ENCODE data around the gene BAIAP2.

BAIAP2 gene

GRCh38 chr17:81159611-81160265, 124.8 kb downstream of the BAIAP2 start:
- DNase-seq (ENCODE audit: low read depth in 2 of 2), result no peak

- no peak for DNase-seq (ENCODE audit: low read depth in 2 of 2)
Measured at GRCh38 chr17:81160306-81160705, 125.4 kb downstream of the BAIAP2 start.

GRCh38 chr17:81160747-81161453, 125.9 kb downstream of the BAIAP2 start:
- no peak for DNase-seq (ENCODE audit: low read depth in 2 of 2)

GRCh38 chr17:81161536-81161935, 126.6 kb downstream of the BAIAP2 start:
- DNase-seq (ENCODE audit: low read depth in 2 of 2), result no peak

- DNase-seq (ENCODE audit: low read depth in 2 of 2), result no peak
Measured at GRCh38 chr17:81161972-81162371, 127.0 kb downstream of the BAIAP2 start.

GRCh38 chr17:81162491-81162890, 127.5 kb downstream of the BAIAP2 start:
- no peak for DNase-seq (ENCODE audit: low read depth in 2 of 2)

GRCh38 chr17:81163051-81163695, 128.2 kb downstream of the BAIAP2 start:
- no peak for DNase-seq (ENCODE audit: low read depth in 2 of 2)

- no peak for DNase-seq (ENCODE audit: low read depth in 2 of 2)
Measured at GRCh38 chr17:81163703-81164370, 128.9 kb downstream of the BAIAP2 start.

- no peak for DNase-seq (ENCODE audit: low read depth in 2 of 2)
Measured at GRCh38 chr17:81164371-81165245, 129.7 kb downstream of the BAIAP2 start.

- DNase-seq (ENCODE audit: low read depth in 2 of 2), result no peak
Measured at GRCh38 chr17:81165246-81166032, 130.5 kb downstream of the BAIAP2 start, which contains the start of gene PVALEF. Gene PVALEF, plus strand, starts transcription at chr17:81165507. Its CDS starts 15,720 bp downstream, at chr17:81181227.

- DNase-seq (ENCODE audit: low read depth in 2 of 2), result no peak
Measured at GRCh38 chr17:81166033-81166492, 131.1 kb downstream of the BAIAP2 start, which contains the start of gene AATK. Gene AATK, minus strand, starts transcription at chr17:81166221. Its CDS starts 229 bp downstream, at chr17:81165992.

Measured in fibroblast of skin of left biceps (primary cell).